Stimulated activated CD8-positive, alpha-beta memory T cell treated with anti-CD3 and anti-CD28 coated beads, Interleukin-7, amount 100 ng/mL, for 24 hours (primary cell): ENCODE data around the gene TSPY9.
"Not testable (repeated sequence)": the region's sequence is repeated elsewhere in the genome, so short reads cannot be mapped to it uniquely, and the experiment has no call there.

Source experiments
- DNase-seq: peaks from one replicate; pipeline ENCODE4 v3.0.0-alpha.2; 2020; ENCODE audit warnings: low read depth

Gene TSPY9, protein sequence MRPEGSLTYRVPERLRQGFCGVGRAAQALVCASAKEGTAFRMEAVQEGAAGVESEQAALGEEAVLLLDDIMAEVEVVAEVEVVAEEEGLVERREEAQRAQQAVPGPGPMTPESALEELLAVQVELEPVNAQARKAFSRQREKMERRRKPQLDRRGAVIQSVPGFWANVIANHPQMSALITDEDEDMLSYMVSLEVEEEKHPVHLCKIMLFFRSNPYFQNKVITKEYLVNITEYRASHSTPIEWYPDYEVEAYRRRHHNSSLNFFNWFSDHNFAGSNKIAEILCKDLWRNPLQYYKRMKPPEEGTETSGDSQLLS

DNA sequence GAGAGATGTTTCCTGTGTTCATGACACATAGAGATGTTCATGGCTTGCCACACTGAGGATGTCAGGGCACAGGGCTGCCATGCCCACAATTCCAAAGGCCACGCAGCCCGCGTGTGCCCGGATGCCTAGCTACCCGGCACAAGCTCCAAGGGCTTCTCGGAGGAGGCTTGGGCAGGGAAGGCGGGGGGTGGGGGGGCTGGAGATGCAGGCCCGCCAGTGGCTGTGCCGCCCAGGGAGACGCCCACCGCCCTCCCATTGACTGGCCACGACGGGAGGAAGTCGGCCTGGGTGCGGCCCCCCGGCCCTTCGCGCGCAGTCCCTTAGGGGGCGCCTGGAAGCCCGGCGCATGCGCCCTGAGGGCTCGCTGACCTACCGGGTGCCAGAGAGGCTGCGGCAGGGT, at the start of gene TSPY9:
TSPY9 (plus strand) TSS at position 301 of the 400 bp plus-strand sequence; CDS start at position 347, 46 bp downstream.
- DNase-seq: not testable (repeated sequence)

DNA sequence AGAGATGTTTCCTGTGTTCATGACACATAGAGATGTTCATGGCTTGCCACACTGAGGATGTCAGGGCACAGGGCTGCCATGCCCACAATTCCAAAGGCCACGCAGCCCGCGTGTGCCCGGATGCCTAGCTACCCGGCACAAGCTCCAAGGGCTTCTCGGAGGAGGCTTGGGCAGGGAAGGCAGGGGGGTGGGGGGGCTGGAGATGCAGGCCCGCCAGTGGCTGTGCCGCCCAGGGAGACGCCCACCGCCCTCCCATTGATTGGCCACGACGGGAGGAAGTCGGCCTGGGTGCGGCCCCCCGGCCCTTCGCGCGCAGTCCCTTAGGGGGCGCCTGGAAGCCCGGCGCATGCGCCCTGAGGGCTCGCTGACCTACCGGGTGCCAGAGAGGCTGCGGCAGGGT, 20.4 kb upstream of the TSPY9 start, which contains the start of gene TSPY1:
TSPY1 (plus strand) TSS at position 301 of the 400 bp plus-strand sequence; CDS start at position 347, 46 bp downstream.
- DNase-seq: not testable (repeated sequence)

DNA sequence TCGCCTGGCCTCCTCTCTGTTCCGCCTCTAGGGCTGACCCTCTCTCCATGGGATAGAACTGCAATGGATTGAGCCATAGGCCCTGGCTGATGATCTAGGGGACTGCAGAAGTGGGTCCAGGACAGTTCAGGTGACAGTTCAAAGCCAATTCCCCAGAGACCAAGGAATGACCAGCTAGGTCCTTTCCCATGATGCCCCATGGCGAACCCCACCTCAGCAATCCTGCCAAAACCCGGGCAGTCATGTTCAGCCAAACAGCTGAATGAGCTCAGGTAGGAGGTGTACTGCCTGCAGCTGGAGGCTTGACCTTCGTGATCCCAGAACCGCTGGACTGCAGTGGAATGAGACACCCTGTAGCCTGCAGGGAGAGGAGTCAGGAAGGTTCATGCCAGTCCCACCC, 17.3 kb downstream of the TSPY9 start:
- DNase-seq: not testable (repeated sequence)

DNA sequence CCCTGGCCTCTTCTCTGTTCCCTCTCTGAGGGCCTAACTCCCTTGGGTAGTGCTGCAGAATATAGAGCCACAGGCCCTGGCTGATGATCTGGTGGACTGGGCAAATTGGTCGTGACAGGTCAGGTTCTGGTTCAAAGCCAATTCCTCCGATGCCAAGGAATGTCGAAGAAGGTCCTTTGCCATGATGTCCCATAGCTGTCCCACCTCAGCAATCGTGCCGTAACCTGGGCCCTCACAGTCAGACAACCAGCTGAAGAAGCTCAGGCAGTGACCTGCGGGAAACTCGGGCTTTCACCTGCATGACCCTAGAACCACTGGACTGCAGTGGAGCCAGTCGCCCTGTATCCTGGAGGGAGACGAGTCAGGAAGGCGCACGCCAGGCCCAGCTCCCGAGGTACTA, 29.2 kb downstream of the TSPY9 start:
- not testable (repeated sequence) for DNase-seq

DNA sequence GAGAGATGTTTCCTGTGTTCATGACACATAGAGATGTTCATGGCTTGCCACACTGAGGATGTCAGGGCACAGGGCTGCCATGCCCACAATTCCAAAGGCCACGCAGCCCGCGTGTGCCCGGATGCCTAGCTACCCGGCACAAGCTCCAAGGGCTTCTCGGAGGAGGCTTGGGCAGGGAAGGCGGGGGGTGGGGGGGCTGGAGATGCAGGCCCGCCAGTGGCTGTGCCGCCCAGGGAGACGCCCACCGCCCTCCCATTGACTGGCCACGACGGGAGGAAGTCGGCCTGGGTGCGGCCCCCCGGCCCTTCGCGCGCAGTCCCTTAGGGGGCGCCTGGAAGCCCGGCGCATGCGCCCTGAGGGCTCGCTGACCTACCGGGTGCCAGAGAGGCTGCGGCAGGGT, 40.5 kb downstream of the TSPY9 start, which contains the start of gene TSPY10:
TSPY10 (plus strand) TSS at position 301 of the 400 bp plus-strand sequence; CDS start at position 347, 46 bp downstream.
- not testable (repeated sequence) for DNase-seq
